Measurements from ENCODE around the gene GNAI2. TPM values are rescaled to one million over a fixed set of nuclear protein-coding genes. Genes with fewer than 3 reads are reported as not detected.

The GNAI2 gene
- total RNA-seq, 1 donor from 2014 or later, result 140 TPM

GRCh38 chr3:50203113-50203808 lies 32.7 kb upstream of the GNAI2 start:
- TF ChIP-seq CTCF (conservative IDR thresholded peaks at IDR 0.05), result no peak
- Mint-ChIP-seq H3K4me1 (ENCODE audit: unreplicated experiment) (peaks cover 10% of the 10 kb centered on the region), H3K4me3 (peak overlapping the region; percentile 45), H3K27me3 (peaks cover 31% of the 10 kb centered on the region), H3K27ac (peak overlapping the region; percentile 39), H3K9me3 (no peaks in the 10 kb centered on the region), H3K36me3 (no peaks in the 10 kb centered on the region)
- no peak for DNase-seq (ENCODE audit: extremely low spot score, unreplicated experiment)

GRCh38 chr3:50203809-50204803 lies 31.9 kb upstream of the GNAI2 start:
- no peak for DNase-seq (ENCODE audit: extremely low spot score, unreplicated experiment)
- H3K27me3 Mint-ChIP-seq, result peaks cover 36% of the 10 kb centered on the region
- TF ChIP-seq CTCF (conservative IDR thresholded peaks at IDR 0.05), result no peak
- H3K27ac Mint-ChIP-seq, result no peak overlapping the region
- H3K9me3 Mint-ChIP-seq, result no peaks in the 10 kb centered on the region
- H3K36me3 Mint-ChIP-seq, result no peaks in the 10 kb centered on the region
- H3K4me3 Mint-ChIP-seq, result no peak overlapping the region
- peaks cover 17% of the 10 kb centered on the region for H3K4me1 Mint-ChIP-seq (ENCODE audit: unreplicated experiment)

- Mint-ChIP-seq H3K36me3 (no peaks in the 10 kb centered on the region), H3K4me1 (ENCODE audit: unreplicated experiment) (peaks cover 17% of the 10 kb centered on the region), H3K27ac (no peak within 1 kb of the TSS), H3K4me3 (peak within 1 kb of the TSS; percentile 73), H3K9me3 (no peaks in the 10 kb centered on the region), H3K27me3 (peaks cover 36% of the 10 kb centered on the region)
- TF ChIP-seq CTCF (conservative IDR thresholded peaks at IDR 0.05), result peak; percentile 23
- DNase-seq (ENCODE audit: extremely low spot score, unreplicated experiment), result no peak
Observed at GRCh38 chr3:50204804-50205412, 31.1 kb upstream of the GNAI2 start, which contains the start of gene SLC38A3. Gene SLC38A3, plus strand, starts transcription at chr3:50205271. Its CDS starts 8,929 bp downstream, at chr3:50214200.

- H3K4me1 Mint-ChIP-seq (ENCODE audit: unreplicated experiment), result peaks cover 17% of the 10 kb centered on the region
- no peaks in the 10 kb centered on the region for H3K9me3 Mint-ChIP-seq
- peaks cover 36% of the 10 kb centered on the region for H3K27me3 Mint-ChIP-seq
- peak overlapping the region; percentile 73 for H3K4me3 Mint-ChIP-seq
- no peak for TF ChIP-seq CTCF (conservative IDR thresholded peaks at IDR 0.05)
- DNase-seq (ENCODE audit: extremely low spot score, unreplicated experiment), result no peak
- H3K36me3 Mint-ChIP-seq, result no peaks in the 10 kb centered on the region
- no peak overlapping the region for H3K27ac Mint-ChIP-seq
Observed at GRCh38 chr3:50205413-50206276, 30.4 kb upstream of the GNAI2 start.
